Cortex of kidney (tissue), 1 donor: Measurements from ENCODE around the gene FAM13A.

Source experiments
- DNase-seq: peaks from one replicate; lab custom pipeline; 2025; lab: John Stamatoyannopoulos, UW

FAM13A gene

GRCh38 chr4:88841635-88842034, 215.3 kb downstream of the FAM13A start:
- no peak for DNase-seq

DNA sequence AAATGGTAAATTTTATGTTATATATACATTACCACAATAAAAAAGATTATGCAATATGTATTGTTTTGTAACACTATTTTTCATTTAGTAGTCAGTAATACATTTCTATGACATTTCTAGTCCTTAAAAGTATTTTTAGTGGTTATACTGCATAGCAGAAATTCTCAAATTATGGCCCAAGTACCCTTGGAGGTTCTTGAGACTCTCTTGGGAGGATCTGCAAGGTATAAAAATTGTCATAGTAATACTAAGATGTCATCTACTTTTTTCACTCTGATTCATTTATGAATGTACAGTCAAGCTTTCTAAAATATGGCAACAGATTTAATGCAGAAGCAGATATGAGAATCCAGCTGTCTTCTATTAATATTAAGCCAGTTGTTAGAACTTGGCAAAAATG, 220.8 kb downstream of the FAM13A start:
- no peak for DNase-seq

- DNase-seq, result no peak
Observed at GRCh38 chr4:88831031-88831430, 226.0 kb downstream of the FAM13A start.

GRCh38 chr4:88830598-88830997, 226.4 kb downstream of the FAM13A start:
- no peak for DNase-seq

- DNase-seq, result no peak
Observed at GRCh38 chr4:88828842-88829571, 228.0 kb downstream of the FAM13A start.

- DNase-seq, result no peak
Observed at GRCh38 chr4:88827442-88827841, 229.5 kb downstream of the FAM13A start.

GRCh38 chr4:88826771-88827170, 230.2 kb downstream of the FAM13A start:
- DNase-seq, result no peak

- DNase-seq, result no peak
Observed at GRCh38 chr4:88825931-88826330, 231.1 kb downstream of the FAM13A start.

DNA sequence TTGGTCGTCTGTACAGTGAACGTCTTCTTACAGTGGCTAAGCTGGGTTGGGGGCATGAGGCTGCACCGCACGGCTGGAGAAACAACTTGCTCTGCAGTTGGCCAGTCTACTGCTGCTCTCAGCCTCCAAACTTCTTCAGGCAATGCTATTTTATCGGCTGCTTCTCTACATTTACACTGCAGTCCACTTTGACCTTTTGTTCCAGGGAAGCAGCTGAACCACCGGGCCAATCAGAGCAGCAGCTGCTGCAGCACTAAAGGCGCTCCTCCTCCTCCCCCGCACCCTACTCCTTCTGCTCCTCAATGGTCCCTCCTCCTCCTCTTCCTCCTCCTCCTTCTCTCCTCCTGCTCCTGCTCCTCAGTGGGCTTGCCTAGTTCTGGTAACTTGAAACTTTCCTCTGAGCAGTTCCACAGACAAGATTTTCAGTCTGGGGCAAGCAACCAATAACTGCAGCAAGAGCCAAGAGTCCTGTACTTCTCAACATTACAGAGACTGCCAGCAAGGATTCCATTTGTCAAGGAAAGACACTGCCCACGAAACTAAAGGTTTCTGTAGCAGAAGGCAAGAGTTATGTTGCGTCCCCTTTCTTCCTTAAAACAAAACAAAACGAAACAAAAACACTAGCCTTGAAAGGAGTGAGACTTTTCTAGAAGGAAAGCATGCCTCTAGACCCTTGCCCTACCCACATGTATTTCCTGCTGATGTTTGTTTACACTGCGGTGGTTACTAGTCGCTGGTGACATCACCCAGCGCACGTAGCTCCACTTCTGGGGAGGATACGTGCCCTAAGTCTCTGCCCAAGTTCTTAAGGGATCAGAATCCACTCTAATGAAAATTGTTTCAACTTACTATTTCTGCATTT, 233.7 kb downstream of the FAM13A start:
- DNase-seq, result no peak

- DNase-seq, result no peak
Observed at GRCh38 chr4:88822034-88822789, 234.8 kb downstream of the FAM13A start.

- no peak for DNase-seq
Observed at GRCh38 chr4:88821522-88821921, 235.5 kb downstream of the FAM13A start.

DNA sequence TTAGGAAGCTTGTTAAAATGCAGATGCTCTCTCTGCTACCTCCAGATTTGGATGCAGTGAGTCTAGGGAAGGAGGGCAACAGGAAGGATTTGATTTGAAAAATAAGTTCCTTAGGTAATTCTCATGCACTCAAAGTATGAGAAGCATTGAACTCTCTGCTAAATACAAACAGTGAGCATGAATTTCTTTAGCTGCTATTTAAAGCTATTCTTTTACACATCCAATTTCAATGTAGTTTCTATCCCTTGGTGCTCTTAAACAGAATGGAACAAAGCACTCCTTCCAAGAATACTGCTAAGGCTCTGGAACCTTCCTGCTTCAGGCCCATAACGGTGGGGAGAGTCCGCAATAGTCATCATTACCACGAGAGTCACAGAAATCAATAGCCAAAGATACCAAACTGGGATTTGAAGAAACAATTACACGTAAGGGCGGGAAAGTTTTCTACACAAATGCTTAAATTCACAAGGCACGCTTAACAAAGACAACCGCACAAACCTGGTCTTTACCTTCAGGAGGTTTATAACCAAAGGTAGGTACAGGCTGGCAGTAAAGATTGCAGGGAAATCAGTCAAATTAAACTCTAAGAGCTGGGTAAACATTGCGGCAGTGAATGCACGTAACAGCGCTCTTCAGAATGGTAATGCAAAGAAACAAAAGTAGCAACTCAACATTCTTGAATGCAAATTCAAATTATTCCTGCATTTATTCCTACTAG, 236.1 kb downstream of the FAM13A start:
- no peak for DNase-seq

- no peak for DNase-seq
Observed at GRCh38 chr4:88819818-88820697, 236.9 kb downstream of the FAM13A start.

- DNase-seq, result no peak
Observed at GRCh38 chr4:88818631-88819470, 238.1 kb downstream of the FAM13A start.

DNA sequence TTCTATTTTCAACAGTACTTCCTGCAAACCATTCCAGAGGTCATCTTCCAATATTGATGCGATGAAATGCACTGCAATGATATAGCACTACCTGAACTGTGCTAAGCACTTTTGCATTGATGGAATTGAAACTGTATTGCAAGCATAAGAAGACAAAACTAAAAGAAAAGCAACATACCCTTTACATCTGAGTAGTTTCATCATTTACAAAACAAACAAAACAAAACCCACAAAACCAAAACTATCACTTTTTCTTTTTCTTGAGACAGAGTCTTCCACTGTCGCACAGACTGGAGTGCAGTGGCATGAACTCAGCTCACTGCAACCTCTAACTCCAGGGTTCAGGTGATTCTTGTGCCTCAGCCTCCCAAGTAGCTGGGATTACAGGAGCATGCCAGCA, 239.2 kb downstream of the FAM13A start:
- no peak for DNase-seq

GRCh38 chr4:88816360-88816759, 240.6 kb downstream of the FAM13A start:
- DNase-seq, result no peak

DNA sequence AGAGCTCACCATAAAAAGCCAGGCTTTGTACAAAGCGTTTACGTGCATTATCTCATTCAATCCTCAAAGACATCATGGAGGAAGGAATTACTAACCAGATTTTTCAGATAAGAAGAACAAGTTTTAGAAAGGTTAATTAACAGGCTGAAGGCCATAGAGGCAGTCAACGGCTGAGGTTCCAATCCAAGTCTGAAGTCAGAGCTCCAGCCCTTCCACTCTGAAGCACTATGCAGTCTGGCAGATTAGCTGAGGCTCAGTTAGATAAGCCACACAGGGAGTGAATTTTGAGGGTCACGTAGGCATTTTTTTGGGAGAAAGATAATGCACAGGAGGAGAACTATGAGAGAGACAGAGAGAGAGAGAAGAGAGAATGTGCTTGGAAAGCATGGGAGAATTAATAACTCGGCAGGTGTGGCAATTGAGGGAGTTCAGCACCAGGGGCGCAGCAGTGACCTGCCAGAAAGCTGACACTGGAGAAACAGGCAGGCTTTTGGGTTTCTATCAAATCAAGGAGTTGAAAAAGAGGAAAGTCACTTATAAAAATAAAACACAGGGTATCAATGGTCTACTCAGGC, 242.9 kb downstream of the FAM13A start:
- no peak for DNase-seq

GRCh38 chr4:88813013-88813412, 244.0 kb downstream of the FAM13A start:
- DNase-seq, result no peak

- DNase-seq, result no peak
Observed at GRCh38 chr4:88812420-88812819, 244.6 kb downstream of the FAM13A start.

DNA sequence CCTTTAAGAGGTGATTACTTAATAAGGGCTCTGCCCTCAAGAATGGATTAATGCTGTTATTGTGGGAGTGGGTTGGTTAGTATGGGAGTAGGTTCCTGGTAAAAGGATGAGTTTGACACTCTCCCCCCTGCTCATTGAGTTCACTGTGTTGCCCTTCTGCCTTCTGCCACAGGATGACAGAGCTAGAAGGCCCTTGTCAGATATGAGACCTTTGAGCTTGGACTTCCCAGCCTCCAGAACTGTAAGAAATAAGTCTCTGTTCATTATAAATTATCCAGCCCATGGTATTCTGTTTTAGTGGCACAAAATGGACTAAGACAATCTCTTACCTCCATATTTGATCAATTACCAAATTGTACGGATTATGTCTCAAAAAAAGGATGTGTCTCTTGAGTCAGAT, 245.1 kb downstream of the FAM13A start:
- no peak for DNase-seq
